Astrocyte (in vitro differentiated cells and primary cell): ENCODE data around the gene GREB1L. TPM values are rescaled to one million over a fixed set of nuclear protein-coding genes. Genes with fewer than 3 reads are reported as not detected.

Experiments used
- DNase-seq: peaks from one replicate; pipeline ENCODE4 v3.0.0-alpha.2; 2010; ENCODE audit warnings: low read depth
- FAIRE-seq: peaks from 2 replicates; lab custom pipeline; 2011; peaks lifted over from hg19 to GRCh38; lab: Jason Lieb, UNC
- H2AFZ ChIP-seq: 2 replicates; pipeline ENCODE4 v1.6.0; 2012; ENCODE audit warnings: low read depth, low read length, inconsistent platforms
- H3K27ac ChIP-seq: 2 replicates; pipeline ENCODE4 v1.5.1; 2011; ENCODE audit warnings: low read depth, low read length, inconsistent platforms
- H3K27me3 ChIP-seq: 2 replicates; pipeline ENCODE4 v1.6.0; 2011; ENCODE audit warnings: low read length, inconsistent platforms; ENCODE audit not compliant: insufficient read depth
- H3K36me3 ChIP-seq: 2 replicates; pipeline ENCODE4 v1.5.1; 2011; ENCODE audit warnings: low read length, inconsistent platforms; ENCODE audit not compliant: insufficient read depth
- H3K4me1 ChIP-seq: 2 replicates; pipeline ENCODE4 v1.5.1; 2011; ENCODE audit warnings: low read length, inconsistent platforms; ENCODE audit not compliant: insufficient read depth
- H3K4me2 ChIP-seq: 2 replicates; pipeline ENCODE4 v1.6.0; 2012; ENCODE audit warnings: low read length, inconsistent platforms
- H3K4me3 ChIP-seq: 2 replicates; pipeline ENCODE4 v1.5.1; 2011; ENCODE audit warnings: low read depth, mild to moderate bottlenecking, low read length, inconsistent platforms; ENCODE audit not compliant: insufficient read depth
- H3K79me2 ChIP-seq: 2 replicates; pipeline ENCODE4 v1.6.0; 2012; ENCODE audit warnings: mild to moderate bottlenecking, low read length, inconsistent platforms; ENCODE audit not compliant: insufficient read depth
- H3K9ac ChIP-seq: 2 replicates; pipeline ENCODE4 v1.6.0; 2012; ENCODE audit warnings: mild to moderate bottlenecking, low read length, inconsistent platforms
- H3K9me3 ChIP-seq: 2 replicates; pipeline ENCODE4 v1.5.1; 2012; ENCODE audit warnings: low read depth, mild to moderate bottlenecking, low read length, inconsistent platforms; ENCODE audit not compliant: insufficient read depth
- H4K20me1 ChIP-seq: 2 replicates; pipeline ENCODE4 v1.6.0; 2012; ENCODE audit warnings: low read length, inconsistent platforms; ENCODE audit not compliant: insufficient read depth
- H3K27ac Mint-ChIP-seq: one replicate; pipeline ENCODE4 v1.8.0; 2021; ENCODE audit warnings: mild to moderate bottlenecking, mixed read lengths; ENCODE audit not compliant: unreplicated experiment
- H3K27me3 Mint-ChIP-seq: one replicate; pipeline ENCODE4 v1.8.0; 2021; ENCODE audit warnings: low read depth, mixed read lengths; ENCODE audit not compliant: unreplicated experiment
- H3K36me3 Mint-ChIP-seq: one replicate; pipeline ENCODE4 v1.8.0; 2021; ENCODE audit warnings: low read depth, mixed read lengths; ENCODE audit not compliant: unreplicated experiment
- H3K4me1 Mint-ChIP-seq: one replicate; pipeline ENCODE4 v1.8.0; 2021; ENCODE audit warnings: low read depth, mixed read lengths; ENCODE audit not compliant: unreplicated experiment
- H3K4me3 Mint-ChIP-seq: one replicate; pipeline ENCODE4 v1.8.0; 2021; ENCODE audit warnings: mild to moderate bottlenecking, moderate library complexity, mixed read lengths; ENCODE audit not compliant: unreplicated experiment
- H3K9me3 Mint-ChIP-seq: one replicate; pipeline ENCODE4 v1.8.0; 2021; ENCODE audit warnings: mild to moderate bottlenecking, mixed read lengths; ENCODE audit not compliant: unreplicated experiment
- EZH2 ChIP-seq: IDR thresholded peaks from 2 replicates; pipeline ENCODE4 v1.6.1; 2012; ENCODE audit warnings: mild to moderate bottlenecking, low read length, inconsistent platforms; ENCODE audit not compliant: insufficient read depth
- total RNA-seq: library from RNA; stranded (reverse); gene quantifications from 2 replicates; pipeline ENCODE4 v1.2.1, GENCODE V29; 2021
- TF ChIP-seq, protein P1 (sequence below): IDR thresholded peaks from 2 replicates; pipeline ENCODE4 v1.5.1; 2011; ENCODE audit warnings: low read depth, mild to moderate bottlenecking, inconsistent platforms, low read length, moderate library complexity; ENCODE audit not compliant: insufficient read depth

The GREB1L gene
- total RNA-seq, 1 donor from 2014 or later, result 16.2 TPM

DNA sequence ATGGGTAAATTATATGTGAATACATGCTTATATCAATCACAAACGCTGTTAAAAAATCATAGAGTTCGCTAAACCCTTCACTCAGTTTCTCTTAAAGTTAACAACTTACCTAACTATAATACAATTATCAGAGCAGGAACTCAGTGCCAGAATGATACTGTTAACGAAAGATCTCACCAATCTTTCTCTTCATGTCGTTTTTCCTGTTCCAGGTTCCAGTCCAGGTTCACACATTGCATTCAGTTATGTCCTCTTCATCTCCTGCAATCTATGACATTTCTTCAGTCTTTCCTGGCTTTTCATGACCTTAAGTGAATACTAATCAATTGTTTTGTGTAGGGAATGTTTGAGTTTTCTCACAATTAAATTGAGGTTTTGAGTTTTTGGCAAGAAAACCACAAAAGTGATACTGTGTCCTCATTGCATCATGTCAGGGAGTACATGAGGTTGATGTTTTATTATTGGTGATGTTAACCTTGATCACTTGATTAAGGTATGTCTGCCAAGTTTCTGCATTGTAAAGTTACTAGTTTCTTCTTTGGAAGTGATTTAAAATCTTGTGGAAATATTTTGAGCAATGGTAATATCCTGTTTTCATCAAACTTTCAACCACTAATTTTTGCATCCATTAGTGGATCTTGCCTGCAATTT is 226.6 kb downstream of the GREB1L start:
- Mint-ChIP-seq H3K27me3 (no peaks in the 10 kb centered on the region), H3K9me3 (no peaks in the 10 kb centered on the region), H3K36me3 (peaks cover 2% of the 10 kb centered on the region), H3K4me3 (no peak overlapping the region), H3K27ac (no peak overlapping the region), H3K4me1 (peaks cover 2% of the 10 kb centered on the region)
- no peak overlapping the region for H3K9ac ChIP-seq
- H3K4me2 ChIP-seq, result no peak overlapping the region
- no peaks in the 10 kb centered on the region for H3K4me1 ChIP-seq
- H3K9me3 ChIP-seq, result no peaks in the 10 kb centered on the region
- H2AFZ ChIP-seq, result no peak overlapping the region
- no peaks in the 10 kb centered on the region for H3K79me2 ChIP-seq
- TF ChIP-seq, protein P1, sequence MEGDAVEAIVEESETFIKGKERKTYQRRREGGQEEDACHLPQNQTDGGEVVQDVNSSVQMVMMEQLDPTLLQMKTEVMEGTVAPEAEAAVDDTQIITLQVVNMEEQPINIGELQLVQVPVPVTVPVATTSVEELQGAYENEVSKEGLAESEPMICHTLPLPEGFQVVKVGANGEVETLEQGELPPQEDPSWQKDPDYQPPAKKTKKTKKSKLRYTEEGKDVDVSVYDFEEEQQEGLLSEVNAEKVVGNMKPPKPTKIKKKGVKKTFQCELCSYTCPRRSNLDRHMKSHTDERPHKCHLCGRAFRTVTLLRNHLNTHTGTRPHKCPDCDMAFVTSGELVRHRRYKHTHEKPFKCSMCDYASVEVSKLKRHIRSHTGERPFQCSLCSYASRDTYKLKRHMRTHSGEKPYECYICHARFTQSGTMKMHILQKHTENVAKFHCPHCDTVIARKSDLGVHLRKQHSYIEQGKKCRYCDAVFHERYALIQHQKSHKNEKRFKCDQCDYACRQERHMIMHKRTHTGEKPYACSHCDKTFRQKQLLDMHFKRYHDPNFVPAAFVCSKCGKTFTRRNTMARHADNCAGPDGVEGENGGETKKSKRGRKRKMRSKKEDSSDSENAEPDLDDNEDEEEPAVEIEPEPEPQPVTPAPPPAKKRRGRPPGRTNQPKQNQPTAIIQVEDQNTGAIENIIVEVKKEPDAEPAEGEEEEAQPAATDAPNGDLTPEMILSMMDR, result no peak
- TF ChIP-seq EZH2, result no peak
- no peaks in the 10 kb centered on the region for H3K27me3 ChIP-seq
- H3K27ac ChIP-seq, result no peak overlapping the region
- H3K36me3 ChIP-seq, result no peaks in the 10 kb centered on the region
- H4K20me1 ChIP-seq, result no peaks in the 10 kb centered on the region
- FAIRE-seq (no peak), DNase-seq (no peak)
- no peak overlapping the region for H3K4me3 ChIP-seq

DNA sequence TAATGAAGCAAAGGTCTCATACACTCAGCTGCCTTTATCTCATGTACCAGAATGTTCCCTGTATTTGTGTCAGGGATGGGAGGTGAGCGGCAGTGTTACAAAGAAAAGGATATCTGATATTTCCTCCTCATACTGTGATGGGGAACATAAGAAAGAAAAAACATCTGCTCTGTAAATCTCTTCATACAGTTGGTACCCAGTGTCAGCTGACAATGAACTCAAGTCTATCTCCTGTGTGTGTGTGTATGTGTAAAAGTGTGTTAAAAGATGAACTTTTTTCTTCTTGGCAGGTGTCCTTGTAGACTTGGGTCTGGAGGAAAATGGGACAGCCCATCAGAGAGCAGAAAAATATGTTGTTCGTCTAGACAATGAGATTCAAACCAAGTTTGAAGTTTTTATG is 230.7 kb downstream of the GREB1L start:
- H3K27ac Mint-ChIP-seq, result no peak overlapping the region
- TF ChIP-seq, protein P1, result no peak
- no peak for TF ChIP-seq EZH2
- FAIRE-seq, result no peak
- Histone ChIP-seq H3K36me3 (no peaks in the 10 kb centered on the region), H3K27me3 (no peaks in the 10 kb centered on the region), H4K20me1 (no peaks in the 10 kb centered on the region), H3K4me2 (no peak overlapping the region), H3K4me1 (no peaks in the 10 kb centered on the region), H2AFZ (no peak overlapping the region), H3K79me2 (no peaks in the 10 kb centered on the region), H3K27ac (no peak overlapping the region), H3K9me3 (no peaks in the 10 kb centered on the region), H3K9ac (no peak overlapping the region), H3K4me3 (no peak overlapping the region)
- peaks cover 2% of the 10 kb centered on the region for H3K4me1 Mint-ChIP-seq
- no peak for DNase-seq
- H3K4me3 Mint-ChIP-seq, result no peak overlapping the region
- H3K9me3 Mint-ChIP-seq, result no peaks in the 10 kb centered on the region
- no peaks in the 10 kb centered on the region for H3K27me3 Mint-ChIP-seq
- peaks cover 7% of the 10 kb centered on the region for H3K36me3 Mint-ChIP-seq

DNA sequence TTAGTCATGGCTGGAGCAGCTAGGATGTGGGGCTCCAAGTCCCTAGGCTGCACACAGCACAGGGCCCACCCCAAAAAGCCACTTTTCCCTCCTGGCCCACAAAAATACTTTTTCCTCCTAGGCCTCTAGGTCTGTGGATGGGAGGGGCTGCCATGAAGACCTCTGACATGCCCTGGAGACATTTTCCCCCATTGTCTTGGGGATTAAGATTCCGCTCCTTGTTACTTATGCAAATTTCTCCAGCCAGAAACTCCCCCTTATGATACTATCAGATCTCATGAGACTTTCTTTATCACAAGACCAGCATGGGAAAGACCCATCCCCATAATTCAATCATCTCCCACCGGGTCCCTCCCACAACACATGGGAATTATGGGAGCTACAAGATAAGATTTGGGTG is 232.6 kb downstream of the GREB1L start:
- H3K9me3 Mint-ChIP-seq, result no peaks in the 10 kb centered on the region
- no peak for FAIRE-seq

More for the DNA sequence above, 232.6 kb downstream of the GREB1L start:
- no peak overlapping the region for H3K27ac Mint-ChIP-seq
- Histone ChIP-seq H3K27me3 (no peaks in the 10 kb centered on the region), H3K9me3 (no peaks in the 10 kb centered on the region), H3K4me3 (no peak overlapping the region), H3K79me2 (no peaks in the 10 kb centered on the region), H3K4me2 (no peak overlapping the region), H4K20me1 (no peaks in the 10 kb centered on the region), H3K4me1 (no peaks in the 10 kb centered on the region), H3K27ac (no peak overlapping the region), H2AFZ (no peak overlapping the region), H3K9ac (no peak overlapping the region), H3K36me3 (no peaks in the 10 kb centered on the region)
- no peak for DNase-seq
- TF ChIP-seq, protein P1, result no peak
- H3K4me3 Mint-ChIP-seq, result no peak overlapping the region
- H3K36me3 Mint-ChIP-seq, result peaks cover 7% of the 10 kb centered on the region
- H3K27me3 Mint-ChIP-seq, result no peaks in the 10 kb centered on the region
- H3K4me1 Mint-ChIP-seq, result peaks cover 1% of the 10 kb centered on the region
